ENCODE data around the gene CD300C.
"Not testable (repeated sequence)": the region's sequence is repeated elsewhere in the genome, so short reads cannot be mapped to it uniquely, and the experiment has no call there.

CD300C gene

DNA sequence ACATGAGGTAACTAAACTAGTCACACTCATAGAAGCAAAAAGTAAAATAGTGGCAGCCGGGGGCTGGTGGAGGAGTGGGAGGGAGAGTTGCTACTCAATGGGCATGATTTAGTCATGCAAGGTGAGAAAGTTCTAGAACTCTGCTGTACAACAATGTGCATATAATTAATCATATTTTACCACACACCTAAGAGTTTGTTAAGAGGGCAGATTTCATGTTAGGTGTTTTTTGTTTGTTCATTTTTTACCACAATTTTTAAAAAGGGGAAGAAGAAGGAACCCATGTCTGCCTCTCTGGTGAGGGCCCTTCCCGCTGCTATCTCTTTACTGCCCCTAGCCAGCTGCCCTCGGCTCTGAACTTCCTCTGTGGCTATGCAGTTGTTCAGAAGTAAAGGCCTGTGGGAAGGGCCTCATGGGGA, 25.9 kb downstream of the CD300C start:
- H3K4me3 ChIP-seq (ENCODE audit: low read length), result no peak overlapping the region
- no peak for DNase-seq (ENCODE audit: low read depth, low spot score)

DNA sequence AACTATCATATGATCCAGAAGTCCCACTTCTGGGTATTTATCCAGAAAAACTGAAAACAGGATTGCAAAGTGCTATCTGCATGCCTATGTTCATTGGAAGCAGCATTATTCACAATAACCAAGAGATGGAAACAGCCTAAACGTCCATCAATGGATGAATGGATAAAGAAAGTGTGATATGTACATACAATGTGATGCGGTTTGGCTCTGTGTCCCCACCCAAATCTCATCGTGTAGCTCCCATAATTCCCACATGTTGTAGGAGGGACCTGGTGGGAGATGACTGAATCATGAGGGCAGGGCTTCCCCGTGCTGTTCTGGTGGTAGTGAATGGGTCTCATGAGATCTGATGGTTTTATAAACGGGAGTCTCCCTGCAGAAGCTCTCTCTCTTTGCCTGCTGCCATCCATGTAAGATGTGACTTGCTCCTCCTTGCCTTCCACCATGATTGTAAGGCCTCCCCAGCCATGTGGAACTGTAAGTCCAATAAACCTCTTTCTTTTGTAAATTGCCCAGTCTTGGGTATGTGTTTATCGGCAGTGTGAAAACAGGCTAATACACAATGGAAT, 27.4 kb downstream of the CD300C start:
- not testable (repeated sequence) for DNase-seq (ENCODE audit: low read depth, low spot score); H3K4me3 ChIP-seq (ENCODE audit: low read length)

DNA sequence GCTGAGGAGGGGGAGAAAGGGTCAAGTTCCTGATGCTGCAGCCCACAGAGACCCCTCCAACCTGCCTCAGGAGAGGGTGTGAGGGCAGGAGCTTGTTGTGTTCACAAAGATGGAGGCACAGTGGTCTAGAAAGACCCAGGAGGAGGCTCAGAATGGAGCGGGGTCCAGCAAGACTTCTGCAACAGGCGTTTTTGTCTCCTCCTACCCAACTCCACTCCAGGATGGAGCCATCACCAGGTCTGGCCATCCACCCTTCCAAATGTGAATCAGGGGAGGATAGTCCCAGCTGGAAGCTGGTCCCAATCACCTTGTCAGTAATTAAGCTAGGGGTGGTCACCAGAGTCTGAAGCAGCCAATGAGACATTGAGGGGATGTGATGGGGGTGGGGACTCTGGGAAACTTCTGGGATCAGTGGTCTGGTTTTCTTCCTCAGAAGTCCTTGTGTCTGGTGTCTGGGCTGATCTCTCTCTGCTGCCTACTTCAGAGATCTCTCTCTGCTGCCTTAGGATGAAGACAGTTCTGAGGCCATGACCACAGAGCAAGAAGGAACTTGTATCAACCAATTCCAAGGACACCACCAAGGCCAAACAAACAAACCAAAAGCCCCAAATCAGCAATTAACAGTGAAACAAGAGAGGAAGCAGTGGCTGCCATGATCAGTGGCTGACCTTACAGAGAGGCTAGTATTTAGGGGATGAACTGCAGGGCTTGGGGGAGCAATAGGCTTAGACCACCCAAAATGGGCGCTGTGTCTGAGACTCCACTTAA, 29.2 kb downstream of the CD300C start:
- no peak overlapping the region for H3K4me3 ChIP-seq (ENCODE audit: low read length)
- no peak for DNase-seq (ENCODE audit: low read depth, low spot score)

DNA sequence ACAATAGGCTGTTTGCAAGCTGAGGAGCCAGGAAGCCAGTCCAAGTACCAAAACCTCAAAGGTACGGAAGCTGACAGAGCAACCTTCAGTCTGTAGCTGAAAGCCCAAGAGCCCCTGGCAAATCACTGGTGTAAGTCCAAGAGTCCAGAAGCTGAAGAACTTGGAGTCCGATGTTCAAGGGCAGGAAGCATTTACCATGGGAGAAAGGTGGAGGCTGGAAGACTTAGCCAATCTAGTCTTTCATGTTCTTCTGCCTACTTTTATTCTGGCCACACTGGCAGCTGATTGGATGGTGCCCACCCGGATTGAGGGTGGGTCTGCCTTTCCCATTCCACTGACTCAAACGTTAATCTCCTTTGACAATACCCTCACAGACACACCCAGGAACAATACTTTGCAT, 30.0 kb downstream of the CD300C start:
- DNase-seq (ENCODE audit: low read depth, low spot score), result no peak
- H3K4me3 ChIP-seq (ENCODE audit: low read length), result no peak overlapping the region

DNA sequence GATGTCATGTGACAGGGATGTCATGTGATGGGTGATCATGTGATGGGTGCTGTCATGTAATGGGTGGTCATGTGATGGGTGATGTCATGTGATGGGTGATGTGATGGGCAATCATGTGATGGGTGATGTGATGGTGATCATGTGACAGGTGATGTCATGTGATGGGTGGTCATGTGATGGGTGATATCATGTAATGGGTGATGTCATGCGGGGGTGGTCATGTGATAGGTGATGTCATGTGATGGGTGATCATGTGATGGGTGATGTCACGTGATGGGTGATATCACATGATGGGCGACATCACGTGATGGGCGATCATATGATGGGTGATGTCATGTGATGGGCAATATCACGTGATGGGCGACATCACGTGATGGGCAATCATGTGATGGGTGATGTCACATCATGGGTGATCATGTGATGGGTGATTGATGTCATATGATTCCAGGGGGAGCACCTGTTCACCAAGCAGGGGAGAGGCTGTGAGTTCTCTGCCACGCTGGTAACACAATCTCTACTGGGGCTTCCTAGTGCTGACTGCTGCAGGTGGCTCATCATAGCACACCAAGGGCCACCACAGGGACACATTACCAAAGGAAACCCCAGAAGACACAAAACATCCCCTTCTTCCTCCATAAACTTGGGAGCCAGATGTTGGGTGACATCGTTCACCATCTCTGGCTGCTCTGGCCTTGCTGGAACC, 31.1 kb downstream of the CD300C start:
- no peak overlapping the region for H3K4me3 ChIP-seq (ENCODE audit: low read length)
- no peak for DNase-seq (ENCODE audit: low read depth, low spot score)

DNA sequence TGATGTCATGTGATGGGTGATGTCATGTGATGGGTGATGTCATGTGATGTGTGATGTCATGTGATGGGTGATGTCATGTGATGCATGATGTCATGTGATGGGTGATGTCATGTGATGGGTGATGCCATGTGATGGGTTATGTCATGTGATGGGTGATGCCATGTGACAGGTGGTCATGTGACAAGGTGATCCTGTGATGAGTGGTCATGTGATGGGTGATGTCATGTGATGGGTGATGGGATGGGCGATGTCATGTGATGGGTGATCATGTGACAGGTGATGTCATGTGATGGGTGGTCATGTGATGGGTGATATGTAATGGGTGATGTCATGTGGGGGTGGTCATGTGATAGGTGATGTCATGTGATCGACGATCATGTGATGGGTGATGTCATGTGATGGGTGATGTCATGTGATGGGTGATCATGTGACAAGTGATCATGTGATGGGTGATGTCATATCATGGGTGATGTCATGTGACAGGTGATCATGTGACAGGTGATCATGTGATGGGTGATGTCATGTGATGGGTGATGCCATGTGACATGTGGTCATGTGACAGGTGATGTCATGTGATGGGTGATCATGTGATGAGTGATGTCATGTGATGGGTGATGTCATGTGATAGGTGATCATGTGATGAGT, 31.8 kb downstream of the CD300C start:
- DNase-seq (ENCODE audit: low read depth, low spot score), result peak; percentile 76

DNA sequence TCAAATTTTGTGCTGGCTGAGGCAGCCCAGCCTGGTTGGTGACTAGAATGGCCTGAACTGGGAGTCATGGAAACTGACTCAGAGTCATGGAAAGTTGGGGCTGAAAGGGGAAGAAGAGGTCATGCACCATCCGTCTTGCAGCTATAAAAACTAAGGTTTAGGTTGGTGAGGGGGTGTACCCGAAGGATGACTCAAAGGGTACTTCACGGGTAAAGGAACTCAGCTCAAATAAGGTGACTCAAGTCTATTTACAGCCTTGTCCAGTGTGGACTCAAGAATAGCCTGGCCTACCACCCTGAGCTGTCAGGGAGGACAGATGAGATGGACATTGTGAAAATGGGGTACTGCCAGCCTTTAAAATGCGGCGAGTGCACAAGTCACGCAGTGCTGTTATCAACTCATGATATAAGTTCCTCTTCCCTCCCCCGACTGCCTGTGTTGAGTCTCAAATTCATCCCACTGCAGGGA, 33.3 kb downstream of the CD300C start:
- DNase-seq (ENCODE audit: low read depth, low spot score), result no peak
- H3K4me3 ChIP-seq (ENCODE audit: low read length), result no peak overlapping the region

More for the DNA sequence above, 31.8 kb downstream of the CD300C start:
- no peak overlapping the region for H3K4me3 ChIP-seq (ENCODE audit: low read length)

DNA sequence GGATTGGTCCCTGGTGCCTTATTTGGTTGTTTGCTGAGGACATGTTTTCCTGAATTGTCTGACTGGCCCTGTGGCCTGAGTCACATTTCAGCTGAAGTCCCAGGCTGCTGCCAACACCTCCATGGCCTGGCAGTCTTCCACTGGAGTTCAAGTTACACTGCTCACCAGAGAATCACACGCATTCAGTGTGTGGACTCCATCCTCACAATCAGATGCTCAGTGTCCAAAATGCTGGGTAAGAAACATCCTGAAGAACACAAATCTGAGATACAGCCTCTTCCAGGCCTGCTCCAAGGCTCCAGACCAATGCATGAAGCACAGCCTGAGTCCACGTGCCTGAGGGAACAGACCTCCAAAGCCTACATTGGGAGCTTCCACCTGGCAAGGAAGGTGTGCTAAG, 33.9 kb downstream of the CD300C start:
- no peak for DNase-seq (ENCODE audit: low read depth, low spot score)
- H3K4me3 ChIP-seq (ENCODE audit: low read length), result no peak overlapping the region

DNA sequence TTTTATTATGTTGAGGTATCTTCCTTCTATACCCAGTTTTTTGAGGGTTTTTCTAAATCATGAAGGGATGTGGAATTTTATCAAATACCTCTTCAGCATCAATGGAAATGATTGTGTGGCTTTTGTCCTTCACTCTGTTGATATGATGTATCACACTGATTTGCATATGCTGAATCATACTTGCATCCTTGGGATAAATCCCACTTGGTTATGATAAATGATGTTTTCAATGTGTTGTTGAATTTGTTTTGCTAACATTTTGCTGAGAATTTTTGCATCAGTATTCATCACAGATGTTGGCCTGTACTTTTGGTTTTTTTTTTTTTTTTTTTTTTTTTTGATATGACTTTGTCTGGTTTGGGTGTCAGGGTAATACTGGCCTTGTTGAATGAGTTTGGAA, 37.8 kb downstream of the CD300C start:
- DNase-seq (ENCODE audit: low read depth, low spot score), result no peak
- no peak overlapping the region for H3K4me3 ChIP-seq (ENCODE audit: low read length)

DNA sequence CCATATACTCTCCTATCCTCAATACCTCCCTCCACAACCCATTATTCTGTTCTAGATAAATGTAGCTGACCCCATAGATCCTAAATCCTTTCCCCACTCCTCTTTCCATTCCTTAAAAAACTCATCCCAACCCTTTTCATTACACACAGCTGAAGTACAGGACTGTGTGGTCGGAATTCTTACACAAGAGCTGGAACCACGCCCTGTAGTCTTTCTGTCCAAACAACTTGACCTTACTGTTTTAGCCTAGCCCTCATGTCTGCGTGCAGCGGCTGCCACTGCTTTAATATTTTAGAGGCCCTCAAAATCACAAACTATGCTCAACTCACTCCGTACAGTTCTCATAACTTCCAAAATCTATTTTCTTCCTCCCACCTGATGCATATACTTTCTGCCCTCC, 42.0 kb downstream of the CD300C start:
- H3K4me3 ChIP-seq (ENCODE audit: low read length); DNase-seq (ENCODE audit: low read depth, low spot score): not testable (repeated sequence)

DNA sequence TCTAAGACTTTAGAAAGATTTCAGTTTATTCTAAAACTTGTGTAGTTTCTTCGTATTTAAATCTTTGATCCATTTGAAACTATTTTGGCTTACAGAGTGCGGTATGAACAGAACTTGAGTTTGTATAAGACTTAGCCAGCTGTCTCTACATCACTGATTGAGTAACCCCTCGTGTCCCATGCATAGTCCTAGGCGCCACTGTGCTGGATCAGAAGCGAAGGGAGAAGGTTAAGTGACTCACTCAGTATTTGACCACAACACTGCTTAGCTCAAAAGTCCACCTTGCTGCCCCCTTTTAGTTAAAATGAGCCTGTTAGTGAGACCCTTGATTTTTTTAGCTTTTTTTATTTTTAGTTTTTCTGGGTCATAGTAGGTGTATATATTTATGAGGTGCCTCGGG, 43.1 kb downstream of the CD300C start:
- H3K4me3 ChIP-seq (ENCODE audit: low read length), result no peak overlapping the region
- no peak for DNase-seq (ENCODE audit: low read depth, low spot score)

DNA sequence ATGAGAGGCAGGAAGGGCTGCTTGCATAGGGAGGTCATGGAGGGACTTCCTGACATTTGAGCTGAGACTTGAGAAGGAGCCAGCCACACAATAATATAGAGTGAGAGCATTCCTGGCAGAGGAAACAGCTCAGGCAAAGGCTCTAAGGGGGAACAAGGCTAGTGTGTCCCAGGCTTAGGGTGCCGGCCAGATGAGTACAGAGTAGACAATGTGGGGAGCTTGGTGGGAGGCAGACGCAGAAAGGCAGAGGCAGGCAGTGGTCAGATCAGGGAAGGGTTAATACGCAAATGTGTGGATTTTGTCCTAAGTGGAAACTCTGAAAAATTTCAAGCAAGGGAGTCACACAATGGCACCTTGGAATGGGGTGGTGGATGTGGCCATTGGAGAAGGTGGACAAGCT, 45.9 kb downstream of the CD300C start:
- H3K4me3 ChIP-seq (ENCODE audit: low read length), result no peak overlapping the region
- no peak for DNase-seq (ENCODE audit: low read depth, low spot score)

DNA sequence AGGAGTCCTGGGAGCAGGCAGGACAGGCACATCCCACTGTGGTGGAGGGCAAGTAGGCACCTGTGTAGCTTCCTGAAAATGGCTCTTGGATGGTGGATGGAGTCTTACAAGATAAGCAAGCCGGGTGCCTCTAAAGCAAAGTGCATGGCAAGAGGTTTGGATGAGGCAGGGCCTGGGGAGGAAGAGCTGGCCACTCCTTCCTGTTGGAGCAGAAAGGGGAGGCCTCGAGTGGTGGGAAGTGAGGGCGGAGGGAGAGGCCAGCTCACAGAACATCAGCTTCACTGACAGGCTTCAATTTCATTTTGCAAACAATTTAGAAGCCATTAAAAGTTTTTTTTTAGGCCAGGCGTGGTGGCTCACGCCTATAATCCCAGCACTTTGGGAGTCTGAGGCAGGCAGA, 48.4 kb downstream of the CD300C start:
- no peak for DNase-seq (ENCODE audit: low read depth, low spot score)
- no peak overlapping the region for H3K4me3 ChIP-seq (ENCODE audit: low read length)

DNA sequence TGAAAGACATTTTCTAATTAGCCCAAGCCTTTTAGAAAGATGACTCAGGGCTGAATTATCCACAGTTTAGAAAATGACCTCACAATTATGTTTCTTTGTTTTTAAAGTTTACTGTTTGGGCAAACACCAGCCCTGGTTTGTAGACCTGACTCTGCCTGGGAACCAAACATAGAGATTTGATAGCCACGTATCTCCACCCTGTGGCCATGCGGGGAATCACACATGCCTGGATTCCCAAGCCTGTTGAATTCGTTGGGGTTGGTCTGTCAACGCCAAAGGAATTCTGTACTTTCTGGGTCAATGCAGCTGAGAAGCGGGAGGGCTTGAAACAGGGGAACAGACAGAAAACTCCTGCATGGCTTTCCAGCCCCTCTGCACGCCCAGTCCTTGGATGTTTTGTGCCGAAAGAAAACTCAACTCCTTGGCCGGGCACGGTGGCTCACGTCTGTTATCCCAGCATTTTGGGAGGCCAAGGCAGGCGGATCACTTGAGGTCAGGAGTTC, 52.5 kb downstream of the CD300C start:
- DNase-seq (ENCODE audit: low read depth, low spot score), result peak; percentile 60
- no peak overlapping the region for H3K4me3 ChIP-seq (ENCODE audit: low read length)

DNA sequence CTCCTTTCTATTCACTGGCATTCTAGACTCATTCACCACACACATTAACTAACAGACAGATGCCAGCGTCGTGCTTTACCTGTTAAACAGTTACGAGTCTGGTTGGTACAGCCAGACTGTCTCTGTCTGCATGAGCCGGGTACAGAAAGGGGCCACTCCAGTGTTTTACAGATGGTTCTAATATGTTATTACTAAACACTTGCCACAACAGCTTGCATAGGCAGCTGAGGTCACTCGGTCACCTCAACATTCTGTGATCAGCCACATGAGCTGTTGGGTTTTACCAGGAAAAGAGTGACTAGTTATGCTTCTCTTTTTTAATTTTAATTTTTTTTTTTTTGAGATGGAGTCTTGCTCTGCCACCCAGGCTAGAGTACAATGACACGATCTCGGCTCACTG, 54.3 kb downstream of the CD300C start:
- no peak for DNase-seq (ENCODE audit: low read depth, low spot score)
- H3K4me3 ChIP-seq (ENCODE audit: low read length), result no peak overlapping the region

All from Jurkat, Clone E6-1 (cell line).